Dermis microvascular lymphatic vessel endothelial cell (primary cell): ENCODE results near the gene TLE3. TPM values are rescaled to one million over a fixed set of nuclear protein-coding genes. Genes with fewer than 3 reads are reported as not detected.

Experiments used
- DNase-seq, 2 donors: peaks; one replicate each; pipeline versions ENCODE4 v3.0.0 to v3.0.0-alpha.2; 2010; ENCODE audit warnings: low read depth in 2 of 2
- total RNA-seq: library from RNA; depleted of rRNA; stranded (reverse); fragments of >200 nt; gene quantifications from 2 replicates; pipeline ENCODE4 v1.2.1, GENCODE V29; 2014

The TLE3 gene
- total RNA-seq, 1 donor from 2014 or later: 11.4 TPM

- no peak for DNase-seq
Measured at GRCh38 chr15:70031261-70031660, 66.5 kb downstream of the TLE3 start.

DNA sequence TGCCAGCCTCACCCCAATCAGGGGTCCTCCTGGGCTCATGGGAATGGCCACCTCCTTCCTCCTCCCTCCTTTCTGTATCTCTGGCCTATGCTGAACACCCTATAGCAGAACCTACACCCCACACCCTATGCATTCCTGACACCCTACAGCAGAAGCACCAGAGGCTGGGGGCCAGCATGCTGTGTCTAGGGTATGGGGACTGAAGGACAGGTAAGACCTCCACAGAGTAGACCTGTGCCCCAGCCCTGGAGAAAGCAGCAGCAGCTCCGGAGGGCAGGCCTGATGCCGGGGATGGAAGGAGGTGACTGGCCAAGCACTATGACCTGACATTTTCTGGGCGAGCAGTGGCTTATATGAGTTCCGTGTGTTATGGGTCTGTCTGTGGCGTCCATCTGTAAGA lies 66.9 kb downstream of the TLE3 start:
- DNase-seq: no peak

- no peak for DNase-seq
Measured at GRCh38 chr15:70029297-70029701, 68.4 kb downstream of the TLE3 start.

DNA sequence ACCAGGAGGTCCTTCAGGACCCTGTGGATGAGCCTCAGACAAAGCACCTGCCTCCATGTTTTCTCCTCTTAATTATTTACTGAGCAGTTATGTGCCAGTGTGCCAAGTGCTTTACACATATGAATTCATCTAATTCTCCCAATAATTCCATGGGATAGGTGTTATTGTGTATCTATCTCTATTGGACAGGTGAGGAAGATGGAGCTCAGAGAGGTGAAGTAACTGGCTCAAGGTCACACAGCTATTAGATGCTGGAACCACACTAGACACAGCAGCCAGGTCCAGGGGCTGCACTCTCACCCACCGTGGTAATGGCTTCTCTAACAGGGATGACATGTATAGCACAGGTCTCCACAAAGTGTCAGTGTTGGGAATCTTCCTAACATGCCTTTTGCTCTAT lies 70.2 kb downstream of the TLE3 start:
- no peak for DNase-seq

GRCh38 chr15:70026991-70027390 lies 70.7 kb downstream of the TLE3 start:
- no peak for DNase-seq

DNA sequence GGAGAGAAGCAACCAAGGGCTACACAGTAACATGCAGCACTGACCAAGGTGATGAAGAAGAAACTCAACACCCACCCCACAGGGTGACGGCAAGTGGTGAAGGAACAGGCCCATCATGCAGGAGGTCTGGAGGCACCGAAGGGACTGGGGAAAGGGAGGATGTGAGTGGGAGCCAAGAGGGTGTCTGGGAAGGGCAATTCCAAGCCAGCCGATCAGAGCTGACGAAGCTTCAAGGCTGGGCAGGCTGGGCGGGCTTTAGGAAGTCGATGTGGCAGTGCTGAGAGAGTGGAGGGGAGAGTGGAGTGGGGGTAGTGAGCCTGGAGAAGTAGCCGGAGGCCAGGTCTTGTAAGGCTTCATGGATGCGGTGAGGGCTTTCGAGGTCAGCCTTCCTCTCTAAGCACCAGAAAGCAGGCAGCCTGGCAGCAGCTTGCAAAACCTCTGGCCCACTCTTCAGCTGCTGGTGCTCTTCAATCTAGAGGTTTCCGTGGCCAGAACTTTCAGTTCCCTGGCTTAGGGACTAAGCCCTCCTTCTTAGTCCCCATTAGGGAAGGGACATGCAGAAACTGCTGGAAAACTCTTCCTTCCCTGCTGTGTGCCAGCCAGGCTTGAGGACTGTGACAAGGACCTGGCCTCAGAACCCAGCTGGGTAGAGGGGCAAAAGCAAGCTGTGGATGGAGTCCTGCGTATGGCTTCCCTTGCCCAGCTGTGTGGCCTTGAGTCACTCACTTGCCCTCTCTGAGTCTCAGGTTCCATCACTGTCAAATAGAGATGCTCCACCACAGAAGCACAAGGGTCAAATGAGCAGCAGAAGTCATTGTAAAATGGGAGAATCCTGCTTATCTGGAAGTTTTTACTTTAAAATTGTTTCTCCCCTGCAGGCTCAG lies 72.1 kb downstream of the TLE3 start:
- no peak for DNase-seq

DNA sequence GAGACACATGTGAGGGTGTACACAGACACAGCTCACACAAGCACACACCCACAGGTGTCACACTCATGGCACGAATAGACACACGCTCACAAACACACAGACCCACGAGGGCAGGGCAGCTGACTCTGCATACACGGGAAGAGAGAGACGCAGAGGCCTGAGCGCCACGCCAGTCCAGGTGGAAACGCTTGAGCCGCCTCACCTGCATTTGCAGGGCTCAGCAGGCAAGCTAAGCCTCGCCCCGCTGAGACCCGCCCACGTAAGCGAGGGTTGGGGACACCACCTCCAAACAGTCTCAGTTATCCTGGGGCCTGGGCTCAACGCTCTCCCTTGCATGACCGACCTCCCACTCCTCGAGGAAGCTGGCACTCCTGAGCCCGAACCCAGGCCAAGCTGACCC lies 73.2 kb downstream of the TLE3 start:
- no peak for DNase-seq

- DNase-seq: no peak
Measured at GRCh38 chr15:70023769-70024491, 73.8 kb downstream of the TLE3 start.

GRCh38 chr15:70023064-70023768 lies 74.5 kb downstream of the TLE3 start:
- DNase-seq: peak; percentile 6 to 15

DNA sequence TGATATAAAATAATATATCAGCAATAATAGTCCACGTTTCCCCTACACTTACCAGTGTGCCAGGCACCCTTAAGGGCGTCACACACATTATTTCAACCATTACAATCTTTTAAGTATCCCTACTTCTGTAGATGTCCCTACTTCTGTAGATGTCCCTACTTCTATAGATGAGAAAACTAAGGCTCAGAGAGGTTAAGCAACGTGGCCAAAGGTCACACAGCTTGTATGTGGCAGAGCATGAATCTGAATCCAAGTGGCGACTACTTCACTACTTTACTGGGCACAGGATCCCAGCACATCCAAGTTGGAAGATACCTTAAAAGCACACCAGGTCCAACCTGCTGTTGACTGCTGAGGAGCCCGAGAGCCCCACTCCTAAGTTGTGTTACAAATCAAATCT lies 77.5 kb downstream of the TLE3 start:
- DNase-seq: no peak

- DNase-seq: no peak
Measured at GRCh38 chr15:70018646-70019600, 78.8 kb downstream of the TLE3 start.

GRCh38 chr15:70017801-70018200 lies 79.9 kb downstream of the TLE3 start:
- no peak for DNase-seq

GRCh38 chr15:70017025-70017424 lies 80.7 kb downstream of the TLE3 start:
- no peak for DNase-seq

GRCh38 chr15:70016511-70016994 lies 81.2 kb downstream of the TLE3 start:
- no peak for DNase-seq

DNA sequence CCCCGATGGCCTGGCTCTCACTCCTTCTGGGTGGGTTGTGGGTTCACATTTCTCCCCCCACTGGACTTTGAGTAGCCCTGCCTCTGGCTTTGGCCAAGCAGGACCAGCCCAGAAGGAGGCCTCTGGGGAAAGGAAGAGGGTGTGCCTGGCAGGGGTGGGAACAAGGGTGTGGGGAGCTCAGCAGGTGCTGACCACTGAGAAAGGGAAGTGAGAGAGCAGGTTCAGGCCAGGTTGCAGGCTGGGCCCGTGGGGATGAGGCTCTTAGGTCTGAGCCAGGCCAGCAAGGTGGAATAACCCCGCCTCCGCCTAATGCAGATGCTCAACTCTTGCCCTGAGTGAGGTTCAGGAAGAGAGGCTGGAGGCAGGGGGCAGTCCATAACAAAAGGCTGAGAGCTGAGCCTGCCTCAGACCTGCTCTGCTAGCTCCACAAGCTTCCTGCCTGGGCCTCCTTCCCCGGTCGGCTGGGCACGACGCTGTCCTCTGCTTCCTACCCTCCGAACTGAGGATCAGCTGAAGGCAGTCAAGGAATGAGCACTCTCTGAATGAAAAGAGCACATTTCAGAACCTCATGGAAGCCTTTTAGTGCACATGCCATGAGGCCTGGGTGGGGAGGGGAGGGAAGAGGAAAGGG lies 82.7 kb downstream of the TLE3 start:
- no peak for DNase-seq

DNA sequence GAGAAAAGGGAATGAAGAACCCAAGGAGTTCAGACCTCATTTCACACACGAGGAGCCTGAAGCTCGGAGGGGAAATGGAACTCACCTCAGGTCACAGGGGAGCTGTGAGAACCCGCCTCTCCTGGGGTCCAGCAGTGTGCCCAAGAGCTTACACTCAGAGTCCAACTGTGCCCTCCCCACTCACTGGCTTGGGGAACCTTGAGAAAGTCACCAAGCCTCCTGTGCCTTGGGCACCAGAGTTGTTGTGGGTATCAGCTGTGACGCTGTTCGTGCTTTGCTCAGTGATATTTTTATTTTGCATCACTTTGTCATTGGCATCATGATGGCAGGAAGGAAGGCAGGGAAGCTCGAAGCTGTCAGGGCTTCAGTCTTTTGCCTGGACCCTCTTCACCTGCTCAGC lies 83.4 kb downstream of the TLE3 start:
- DNase-seq: no peak

GRCh38 chr15:70013656-70014313 lies 83.9 kb downstream of the TLE3 start:
- DNase-seq: no peak

DNA sequence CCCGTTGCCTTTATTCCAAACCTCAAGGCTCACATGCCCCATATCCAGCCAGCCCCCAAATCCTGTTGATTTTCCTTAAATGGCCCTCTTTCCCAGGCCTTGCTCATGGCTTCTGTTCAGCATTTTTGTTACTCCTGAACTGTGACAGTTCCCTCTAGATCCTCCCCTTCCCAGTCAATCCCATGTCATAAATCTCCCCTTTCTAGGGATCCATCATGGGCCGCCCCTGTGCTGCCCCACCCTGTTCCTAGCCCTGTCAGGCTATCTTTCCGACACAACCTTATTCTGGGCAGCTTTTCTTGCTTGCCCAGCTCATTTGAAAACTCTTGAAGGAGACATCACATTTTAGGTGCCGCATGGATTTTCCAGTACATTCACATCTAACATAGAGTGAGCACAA lies 84.8 kb downstream of the TLE3 start:
- DNase-seq: no peak

DNA sequence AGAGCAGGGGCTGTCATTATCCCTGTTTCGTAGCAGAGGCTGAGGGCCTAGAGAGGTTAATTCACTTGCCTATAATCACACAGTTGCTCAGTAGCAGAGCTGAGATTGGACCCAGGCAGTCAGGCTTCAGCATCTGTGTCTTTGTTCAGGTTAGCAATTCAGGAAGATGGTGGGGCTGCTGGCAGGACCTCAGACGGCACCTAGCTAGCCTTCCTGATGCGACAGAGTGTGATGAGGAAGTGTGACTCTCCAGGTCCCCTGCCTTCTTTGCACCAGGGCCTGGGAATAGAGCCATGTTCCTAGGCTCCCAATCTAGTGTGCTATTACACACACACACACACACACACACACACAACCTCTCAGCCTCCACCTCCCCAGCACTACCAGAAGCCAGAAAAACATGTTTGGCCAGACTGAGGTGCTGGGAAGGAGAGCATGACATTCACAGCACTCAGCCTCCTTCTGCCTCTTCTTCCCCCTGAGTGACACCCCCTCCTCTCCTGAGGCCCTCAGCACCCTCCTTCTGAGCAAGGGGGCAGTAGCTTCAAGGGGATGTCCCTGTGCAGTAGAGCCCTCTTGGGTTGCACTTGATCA lies 88.9 kb downstream of the TLE3 start:
- DNase-seq: no peak
